IMR-90 (cell line): ENCODE measurements around the gene VWA7. TPM values are rescaled to one million over a fixed set of nuclear protein-coding genes. Genes with fewer than 3 reads are reported as not detected.

Experiments used
- ATAC-seq: fragments of 200-7000 bp; cut with Tn5 transposase; 2 replicates; pipeline ENCODE4 v1.9.1; 2020; ENCODE audit warnings: low read depth, mild to moderate bottlenecking, moderate library complexity
- BruUV-seq: library from RNA; stranded (reverse); fragments of 400-500 nt; replicated peaks from 2 replicates; lab custom pipeline; 2021; lab: Mats Ljungman, UMichigan
- CTCF ChIA-PET: fragments of 300-600 bp; formaldehyde crosslinking; extraction: SDS; loops from one replicate; lab custom pipeline; 2021; ENCODE audit warnings: antibody characterized with exemption; lab: Yijun Ruan, JAX
- POLR2A ChIA-PET: fragments of 300-600 bp; sonication (Branson Sonifier 250); formaldehyde crosslinking; loops from one replicate; lab custom pipeline; 2022; ENCODE audit warnings: antibody characterized with exemption; ENCODE audit not compliant: unreplicated experiment; lab: Charles Lee
- DNase-seq: peaks from one replicate; pipeline ENCODE4 v3.0.0; 2013
- H2AFZ ChIP-seq: replicated peaks from 2 replicates; pipeline ENCODE3; 2013; ENCODE audit warnings: low read length, mild to moderate bottlenecking; ENCODE audit not compliant: poor library complexity
- H2AK5ac ChIP-seq: 2 replicates; pipeline ENCODE4 v1.6.1; 2013; ENCODE audit warnings: low read depth, low read length, inconsistent platforms
- H2AK9ac ChIP-seq: replicated peaks from 2 replicates; pipeline ENCODE3; 2013; ENCODE audit warnings: mild to moderate bottlenecking, low read depth, low read length, moderate library complexity; ENCODE audit not compliant: poor library complexity
- H2BK120ac ChIP-seq: 2 replicates; pipeline ENCODE4 v1.6.1; 2013; ENCODE audit warnings: low read depth, low read length, inconsistent platforms
- H2BK15ac ChIP-seq: 3 replicates; pipeline ENCODE4 v1.6.1; 2013; ENCODE audit warnings: low read depth, low read length, inconsistent platforms
- H2BK20ac ChIP-seq: 2 replicates; pipeline ENCODE4 v1.6.1; 2013; ENCODE audit warnings: low read depth, mild to moderate bottlenecking, inconsistent platforms, low read length, moderate library complexity
- H2BK5ac ChIP-seq: 2 replicates; pipeline ENCODE4 v1.6.1; 2013; ENCODE audit warnings: mild to moderate bottlenecking, low read depth, low read length, inconsistent platforms; ENCODE audit not compliant: poor library complexity, severe bottlenecking
- H3K14ac ChIP-seq: replicated peaks from 2 replicates; pipeline ENCODE4 v1.6.1; 2013; ENCODE audit warnings: low read depth, low read length, inconsistent platforms
- H3K18ac ChIP-seq: 2 replicates; pipeline ENCODE4 v1.6.1; 2013; ENCODE audit warnings: low read depth, low read length, control low read depth
- H3K23ac ChIP-seq: 2 replicates; pipeline ENCODE4 v1.6.1; 2013; ENCODE audit warnings: low read depth, low read length, inconsistent platforms
- H3K27ac ChIP-seq: 2 replicates; pipeline ENCODE4 v1.5.1; 2013; ENCODE audit warnings: mild to moderate bottlenecking, control low read depth, low read length; ENCODE audit not compliant: insufficient read depth
- H3K27me3 ChIP-seq: 2 replicates; pipeline ENCODE4 v1.6.1; 2013; ENCODE audit warnings: low read length; ENCODE audit not compliant: control insufficient read depth, insufficient read depth
- H3K36me3 ChIP-seq: 2 replicates; pipeline ENCODE4 v1.6.1; 2013; ENCODE audit warnings: low read length, mixed read lengths; ENCODE audit not compliant: control insufficient read depth, insufficient read depth
- H3K4ac ChIP-seq: 2 replicates; pipeline ENCODE4 v1.6.1; 2013; ENCODE audit warnings: low read depth, low read length, inconsistent platforms
- H3K4me1 ChIP-seq: 2 replicates; pipeline ENCODE4 v1.6.1; 2013; ENCODE audit warnings: low read length, mixed read lengths; ENCODE audit not compliant: control insufficient read depth, insufficient read depth
- H3K4me2 ChIP-seq: 2 replicates; pipeline ENCODE4 v1.6.1; 2013; ENCODE audit warnings: low read depth, mild to moderate bottlenecking, control low read depth, low read length, moderate library complexity
- H3K4me3 ChIP-seq: 2 replicates; pipeline ENCODE4 v1.5.1; 2013; ENCODE audit warnings: low read depth, mild to moderate bottlenecking, control low read depth, low read length, moderate library complexity; ENCODE audit not compliant: insufficient read depth
- H3K56ac ChIP-seq: 2 replicates; pipeline ENCODE4 v1.6.1; 2013; ENCODE audit warnings: low read length, inconsistent platforms; ENCODE audit not compliant: insufficient read depth; ENCODE audit errors: extremely low read depth
- H3K79me1 ChIP-seq, 2 experiments: 2 replicates each; pipeline ENCODE4 v1.6.1; 2013; ENCODE audit warnings: low read length in 2 of 2, inconsistent platforms in 1 of 2, low read depth in 1 of 2
- H3K9ac ChIP-seq: 2 replicates; pipeline ENCODE4 v1.6.1; 2013; ENCODE audit warnings: low read depth, low read length, control low read depth
- H3K9me1 ChIP-seq: 2 replicates; pipeline ENCODE4 v1.6.1; 2013; ENCODE audit warnings: low read length, inconsistent platforms; ENCODE audit not compliant: insufficient read depth
- H3K9me3 ChIP-seq: 2 replicates; pipeline ENCODE4 v1.6.1; 2013; ENCODE audit warnings: low read length; ENCODE audit not compliant: control insufficient read depth, insufficient read depth
- H4K20me1 ChIP-seq: 2 replicates; pipeline ENCODE4 v1.6.1; 2013; ENCODE audit warnings: low read length, inconsistent platforms; ENCODE audit not compliant: insufficient read depth
- H4K5ac ChIP-seq: 2 replicates; pipeline ENCODE4 v1.6.1; 2013; ENCODE audit warnings: mild to moderate bottlenecking, low read depth, low read length, control low read depth
- H4K8ac ChIP-seq, 2 experiments: 2 replicates each; pipeline ENCODE4 v1.6.1; 2013; ENCODE audit warnings: low read depth in 2 of 2, low read length in 2 of 2, control low read depth in 1 of 2, inconsistent platforms in 1 of 2
- H4K91ac ChIP-seq: 2 replicates; pipeline ENCODE4 v1.6.1; 2013; ENCODE audit warnings: low read depth, low read length, inconsistent platforms; ENCODE audit not compliant: insufficient read depth
- BHLHE40 ChIP-seq: fragments of 150-350 bp; IDR thresholded peaks from 2 replicates; pipeline ENCODE4 v1.6.1; 2016; ENCODE audit warnings: mild to moderate bottlenecking, low read depth, low read length
- CEBPB ChIP-seq: IDR thresholded peaks from 2 replicates; pipeline ENCODE4 v1.6.1; 2012; ENCODE audit warnings: low read depth, low read length, improper control_type of control experiment
- CHD1 ChIP-seq: IDR thresholded peaks from 2 replicates; pipeline ENCODE4 v1.6.1; 2012; ENCODE audit warnings: low read depth, low read length, improper control_type of control experiment
- FOS ChIP-seq: fragments of 150-350 bp; IDR thresholded peaks from 2 replicates; pipeline ENCODE4 v1.6.1; 2016; ENCODE audit warnings: low read depth, low read length
- MAFK ChIP-seq: IDR thresholded peaks from 2 replicates; pipeline ENCODE4 v1.6.1; 2012; ENCODE audit warnings: low read depth, low read length, improper control_type of control experiment
- MAZ ChIP-seq: IDR thresholded peaks from 2 replicates; pipeline ENCODE4 v1.6.1; 2012; ENCODE audit warnings: low read depth, mild to moderate bottlenecking, low read length, improper control_type of control experiment, moderate library complexity, borderline replicate concordance
- MXI1 ChIP-seq: IDR thresholded peaks from 2 replicates; pipeline ENCODE4 v1.6.1; 2012; ENCODE audit warnings: low read depth, mild to moderate bottlenecking, low read length, moderate library complexity, borderline replicate concordance
- RAD21 ChIP-seq: IDR thresholded peaks from 2 replicates; pipeline ENCODE4 v1.6.1; 2012; ENCODE audit warnings: low read length, improper control_type of control experiment
- RCOR1 ChIP-seq: IDR thresholded peaks from 2 replicates; pipeline ENCODE4 v1.6.1; 2012; ENCODE audit warnings: mild to moderate bottlenecking, low read length, improper control_type of control experiment; ENCODE audit not compliant: insufficient replicate concordance
- RFX5 ChIP-seq: IDR thresholded peaks from 2 replicates; pipeline ENCODE4 v1.8.0; 2012; ENCODE audit warnings: low read depth, mild to moderate bottlenecking, low read length, moderate library complexity
- SMC3 ChIP-seq: fragments of 150-350 bp; IDR thresholded peaks from 2 replicates; pipeline ENCODE4 v1.6.1; 2016; ENCODE audit warnings: low read depth, mild to moderate bottlenecking, antibody characterized with exemption, low read length, moderate library complexity
- WGBS, 2 experiments: methylation state at CpG; one replicate each; pipeline versions ENCODE4 v1.1.5 to v1.1.7; 2013; ENCODE audit warnings: missing lambda C conversion rate in 2 of 2; ENCODE audit not compliant: insufficient read length in 1 of 2; ENCODE audit errors: extremely low coverage in 2 of 2; 5-methylcytosine and 5-hydroxymethylcytosine counted together
- dilution Hi-C: fragments of 300-500 bp; cut with HindIII; formaldehyde crosslinking; loops from one replicate; pipeline ENCODE4 v1.14.3; 2018; ENCODE audit warnings: low sequenced_read_pairs; ENCODE audit not compliant: unreplicated experiment
- in situ Hi-C: fragments of 300-500 bp; cut with MboI; formaldehyde crosslinking; loops from 3 replicates; pipeline ENCODE4 v1.14.3; 2019; ENCODE audit warnings: low sequenced_read_pairs, inconsistent platforms, mixed read lengths
- intact Hi-C: fragments of 100-400 bp; cut with micrococcal nuclease; formaldehyde crosslinking; loops from 2 replicates; pipeline ENCODE4 v1.10.0; 2022
- polyA plus RNA-seq, 3 experiments: library from polyadenylated mRNA; depleted of rRNA; stranded (reverse); fragments of >200 nt; gene quantifications; 2 replicates each; pipeline ENCODE4 v1.2.3, GENCODE V29; 2012; ENCODE audit warnings: low replicate concordance in 1 of 3
- total RNA-seq: library from RNA; depleted of rRNA; stranded (reverse); fragments of >200 nt; gene quantifications from 2 replicates; pipeline ENCODE4 v1.2.3, GENCODE V29; 2012
- TF ChIP-seq, protein P1 (sequence below): fragments of 150-350 bp; IDR thresholded peaks from 2 replicates; pipeline ENCODE4 v1.6.1; 2016; ENCODE audit warnings: low read depth, mild to moderate bottlenecking, low read length, moderate library complexity, borderline replicate concordance

The VWA7 gene
- total and polyA plus RNA-seq, 2 of the 4 experiments (the other 2 are of a cell fraction) = under 0.01 to 1.4 TPM

DNA sequence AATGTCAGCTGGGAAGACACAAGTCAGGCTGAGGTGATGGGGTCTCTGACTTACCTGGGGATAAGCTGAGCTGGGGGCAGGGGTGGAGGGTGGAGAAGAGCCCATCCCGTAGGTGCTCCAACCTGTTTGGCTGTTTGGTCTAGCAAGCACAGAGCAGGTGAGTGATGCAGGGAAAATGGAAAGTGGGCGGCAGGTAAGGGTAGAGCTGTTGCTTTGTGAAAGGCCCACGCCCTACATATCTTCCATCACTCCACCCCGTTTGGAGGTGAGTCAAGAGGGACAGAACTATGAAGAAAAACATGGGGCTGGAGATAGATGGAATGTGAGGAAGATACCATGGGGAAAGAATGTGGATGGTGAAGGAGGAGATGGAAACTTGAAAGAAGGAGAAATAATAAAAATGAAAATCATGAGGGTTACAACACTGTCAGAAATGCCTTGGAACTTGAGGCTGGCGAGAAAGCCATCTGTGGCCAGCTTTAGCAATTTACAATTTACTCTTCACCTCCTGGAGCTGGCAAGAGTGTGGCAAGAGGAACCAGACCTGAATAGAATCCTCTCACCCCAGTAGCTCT is 56.8 kb downstream of the VWA7 start:
- H4K20me1 ChIP-seq = no peaks in the 10 kb centered on the region
- in situ Hi-C loops = no loop called here
- no peak overlapping the region for H2BK120ac ChIP-seq
- dilution Hi-C loops = no loop called here
- no peak overlapping the region for H4K8ac ChIP-seq
- no peak overlapping the region for H2BK5ac ChIP-seq
- H3K9me1 ChIP-seq = peaks cover 4% of the 10 kb centered on the region; the same call in 1 of the 2 replicates
- H3K27me3 ChIP-seq = peaks cover 3% of the 10 kb centered on the region; the same call in 1 of the 2 replicates
- H3K4me2 ChIP-seq = no peak overlapping the region
- no peak overlapping the region for H3K23ac ChIP-seq
- POLR2A ChIA-PET = no interaction called here
- H3K4ac ChIP-seq = no peak overlapping the region
- no peak for TF ChIP-seq CEBPB
- no peak for TF ChIP-seq MAZ
- TF ChIP-seq MAFK = no peak
- TF ChIP-seq CHD1 = no peak
- no peak for TF ChIP-seq RAD21
- TF ChIP-seq, protein P1, sequence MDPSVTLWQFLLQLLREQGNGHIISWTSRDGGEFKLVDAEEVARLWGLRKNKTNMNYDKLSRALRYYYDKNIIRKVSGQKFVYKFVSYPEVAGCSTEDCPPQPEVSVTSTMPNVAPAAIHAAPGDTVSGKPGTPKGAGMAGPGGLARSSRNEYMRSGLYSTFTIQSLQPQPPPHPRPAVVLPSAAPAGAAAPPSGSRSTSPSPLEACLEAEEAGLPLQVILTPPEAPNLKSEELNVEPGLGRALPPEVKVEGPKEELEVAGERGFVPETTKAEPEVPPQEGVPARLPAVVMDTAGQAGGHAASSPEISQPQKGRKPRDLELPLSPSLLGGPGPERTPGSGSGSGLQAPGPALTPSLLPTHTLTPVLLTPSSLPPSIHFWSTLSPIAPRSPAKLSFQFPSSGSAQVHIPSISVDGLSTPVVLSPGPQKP = no peak
- no peak for TF ChIP-seq RCOR1
- no peak for TF ChIP-seq RFX5
- no peak for TF ChIP-seq FOS
- no peak for TF ChIP-seq BHLHE40
- TF ChIP-seq MXI1 = no peak
- no peak for TF ChIP-seq SMC3
- no peak overlapping the region for H2BK20ac ChIP-seq
- no TSS peak for BruUV-seq
- no peak overlapping the region for H2BK15ac ChIP-seq
- no peak overlapping the region for H3K14ac ChIP-seq
- intact Hi-C loops = no loop called here
- H3K4me3 ChIP-seq = no peak overlapping the region
- no peak overlapping the region for H4K91ac ChIP-seq
- H3K9ac ChIP-seq = no peak overlapping the region
- H3K56ac ChIP-seq = no peak overlapping the region
- H3K27ac ChIP-seq = no peak overlapping the region
- CTCF ChIA-PET = no interaction called here
- H2AK9ac ChIP-seq = no peak overlapping the region
- H2AFZ ChIP-seq = no peak overlapping the region
- H3K9me3 ChIP-seq = no peaks in the 10 kb centered on the region
- H3K4me1 ChIP-seq = no peaks in the 10 kb centered on the region
- no peaks in the 10 kb centered on the region for H3K79me1 ChIP-seq
- H4K5ac ChIP-seq = no peak overlapping the region
- no peak overlapping the region for H2AK5ac ChIP-seq
- WGBS, 2 experiments = no CpG with 5 or more reads among the region's 5 CpGs
- H3K36me3 ChIP-seq = no peaks in the 10 kb centered on the region
- ATAC-seq = no peak
- no peak for DNase-seq
- H3K18ac ChIP-seq = no peak overlapping the region
